ENCODE data around the gene ZNF366.

DNA sequence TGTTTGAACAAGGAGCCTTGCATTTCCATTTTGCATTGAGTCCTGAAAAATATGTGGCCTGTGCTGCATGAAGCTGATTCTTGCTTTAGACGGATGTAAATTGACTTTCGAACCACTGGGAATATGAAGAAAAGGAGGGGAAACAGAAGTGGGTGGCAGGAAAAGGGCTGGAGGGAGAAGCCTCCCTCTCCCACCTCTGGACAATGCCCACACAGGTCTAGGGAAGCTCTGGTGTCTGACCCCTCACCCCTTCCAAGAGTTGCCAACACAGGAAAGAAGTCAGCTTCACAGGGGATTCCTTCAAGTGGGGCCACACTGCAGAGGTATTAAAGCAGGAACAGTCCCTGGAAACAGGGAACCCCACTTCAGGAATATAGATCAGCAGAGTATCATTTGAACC, 52.2 kb downstream of the ZNF366 start:
- TF ChIP-seq EZH2 (IDR thresholded peaks at IDR 0.05) (no peak), POLR2A (IDR thresholded peaks at IDR 0.05; ENCODE audit: borderline replicate concordance, extremely low read depth, insufficient read depth, insufficient read length) (no peak)
- TF ChIP-seq, protein P1, sequence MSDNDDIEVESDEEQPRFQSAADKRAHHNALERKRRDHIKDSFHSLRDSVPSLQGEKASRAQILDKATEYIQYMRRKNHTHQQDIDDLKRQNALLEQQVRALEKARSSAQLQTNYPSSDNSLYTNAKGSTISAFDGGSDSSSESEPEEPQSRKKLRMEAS (IDR thresholded peaks at IDR 0.05): no peak
- TF ChIP-seq, protein P2, sequence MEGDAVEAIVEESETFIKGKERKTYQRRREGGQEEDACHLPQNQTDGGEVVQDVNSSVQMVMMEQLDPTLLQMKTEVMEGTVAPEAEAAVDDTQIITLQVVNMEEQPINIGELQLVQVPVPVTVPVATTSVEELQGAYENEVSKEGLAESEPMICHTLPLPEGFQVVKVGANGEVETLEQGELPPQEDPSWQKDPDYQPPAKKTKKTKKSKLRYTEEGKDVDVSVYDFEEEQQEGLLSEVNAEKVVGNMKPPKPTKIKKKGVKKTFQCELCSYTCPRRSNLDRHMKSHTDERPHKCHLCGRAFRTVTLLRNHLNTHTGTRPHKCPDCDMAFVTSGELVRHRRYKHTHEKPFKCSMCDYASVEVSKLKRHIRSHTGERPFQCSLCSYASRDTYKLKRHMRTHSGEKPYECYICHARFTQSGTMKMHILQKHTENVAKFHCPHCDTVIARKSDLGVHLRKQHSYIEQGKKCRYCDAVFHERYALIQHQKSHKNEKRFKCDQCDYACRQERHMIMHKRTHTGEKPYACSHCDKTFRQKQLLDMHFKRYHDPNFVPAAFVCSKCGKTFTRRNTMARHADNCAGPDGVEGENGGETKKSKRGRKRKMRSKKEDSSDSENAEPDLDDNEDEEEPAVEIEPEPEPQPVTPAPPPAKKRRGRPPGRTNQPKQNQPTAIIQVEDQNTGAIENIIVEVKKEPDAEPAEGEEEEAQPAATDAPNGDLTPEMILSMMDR (IDR thresholded peaks at IDR 0.05 in 2 of 3, conservative IDR thresholded peaks at IDR 0.05 in 1 of 3; ENCODE audit: borderline replicate concordance in 1 of 3, insufficient read depth in 1 of 3, low read depth in 2 of 3, low read length in 2 of 3): no peak
